ENCODE measurements around the gene NIFK.
"Not testable (repeated sequence)": the region's sequence is repeated elsewhere in the genome, so short reads cannot be mapped to it uniquely, and the experiment has no call there.

The NIFK gene

GRCh38 chr2:121705958-121706357, 30.7 kb downstream of the NIFK start:
- DNase-seq = no peak
- no peaks in the 10 kb centered on the region for H3K36me3 ChIP-seq (replicated peaks)
- no peaks in the 10 kb centered on the region for H3K27me3 ChIP-seq (replicated peaks)
- H3K27ac ChIP-seq = no peak overlapping the region
- no peak for TF ChIP-seq CTCF (IDR thresholded peaks at IDR 0.05; ENCODE audit: low read depth, low read length, missing control alignments)
- no peak overlapping the region for H3K4me3 ChIP-seq (ENCODE audit: low read depth, low read length)
- in situ Hi-C loops (cut with HindIII; ENCODE audit: low pct_ligation_motif_present, low sequenced_read_pairs) = no loop called here

- no peak for DNase-seq
- Histone ChIP-seq H3K27ac (no peak overlapping the region), H3K36me3 (replicated peaks) (no peaks in the 10 kb centered on the region), H3K4me3 (ENCODE audit: low read depth, low read length) (no peak overlapping the region), H3K27me3 (replicated peaks) (no peaks in the 10 kb centered on the region)
- TF ChIP-seq CTCF (IDR thresholded peaks at IDR 0.05; ENCODE audit: low read depth, low read length, missing control alignments) = no peak
- in situ Hi-C loops (cut with HindIII; ENCODE audit: low pct_ligation_motif_present, low sequenced_read_pairs) = no loop called here
Observed at GRCh38 chr2:121705390-121705789, 31.3 kb downstream of the NIFK start.

- H3K36me3 ChIP-seq (replicated peaks); H3K4me3 ChIP-seq (ENCODE audit: low read depth, low read length); H3K27ac ChIP-seq; DNase-seq; H3K27me3 ChIP-seq (replicated peaks); in situ Hi-C loops (cut with HindIII; ENCODE audit: low pct_ligation_motif_present, low sequenced_read_pairs): not testable (repeated sequence)
Observed at GRCh38 chr2:121701761-121702160, 34.9 kb downstream of the NIFK start.

- DNase-seq = peak; percentile 85
- no peak overlapping the region for H3K27ac ChIP-seq
- TF ChIP-seq CTCF (IDR thresholded peaks at IDR 0.05; ENCODE audit: low read depth, low read length, missing control alignments) = no peak
Observed at GRCh38 chr2:121699421-121700333, 37.0 kb downstream of the NIFK start.

GRCh38 chr2:121698318-121698930, 38.3 kb downstream of the NIFK start:
- no peaks in the 10 kb centered on the region for H3K36me3 ChIP-seq (replicated peaks)
- no peak overlapping the region for H3K4me3 ChIP-seq (ENCODE audit: low read depth, low read length)
- DNase-seq = no peak
- no peak for TF ChIP-seq CTCF (IDR thresholded peaks at IDR 0.05; ENCODE audit: low read depth, low read length, missing control alignments)
- in situ Hi-C loops (cut with HindIII; ENCODE audit: low pct_ligation_motif_present, low sequenced_read_pairs) = no loop called here
- no peak overlapping the region for H3K27ac ChIP-seq
- no peaks in the 10 kb centered on the region for H3K27me3 ChIP-seq (replicated peaks)

More at GRCh38 chr2:121699421-121700333, 37.0 kb downstream of the NIFK start:
- H3K4me3 ChIP-seq (ENCODE audit: low read depth, low read length) = no peak overlapping the region
- in situ Hi-C loops (cut with HindIII; ENCODE audit: low pct_ligation_motif_present, low sequenced_read_pairs) = no loop called here
- no peaks in the 10 kb centered on the region for H3K27me3 ChIP-seq (replicated peaks)
- no peaks in the 10 kb centered on the region for H3K36me3 ChIP-seq (replicated peaks)

GRCh38 chr2:121697108-121697631, 39.5 kb downstream of the NIFK start:
- Histone ChIP-seq H3K4me3 (ENCODE audit: low read depth, low read length) (no peak overlapping the region), H3K27me3 (replicated peaks) (no peaks in the 10 kb centered on the region), H3K36me3 (replicated peaks) (no peaks in the 10 kb centered on the region), H3K27ac (no peak overlapping the region)
- in situ Hi-C loops (cut with HindIII; ENCODE audit: low pct_ligation_motif_present, low sequenced_read_pairs) = no loop called here
- TF ChIP-seq CTCF (IDR thresholded peaks at IDR 0.05; ENCODE audit: low read depth, low read length, missing control alignments) = no peak
- no peak for DNase-seq
